ENCODE results near the gene LMBR1L.
"Not testable (repeated sequence)": the region's sequence is repeated elsewhere in the genome, so short reads cannot be mapped to it uniquely, and the experiment has no call there.

The LMBR1L gene

DNA sequence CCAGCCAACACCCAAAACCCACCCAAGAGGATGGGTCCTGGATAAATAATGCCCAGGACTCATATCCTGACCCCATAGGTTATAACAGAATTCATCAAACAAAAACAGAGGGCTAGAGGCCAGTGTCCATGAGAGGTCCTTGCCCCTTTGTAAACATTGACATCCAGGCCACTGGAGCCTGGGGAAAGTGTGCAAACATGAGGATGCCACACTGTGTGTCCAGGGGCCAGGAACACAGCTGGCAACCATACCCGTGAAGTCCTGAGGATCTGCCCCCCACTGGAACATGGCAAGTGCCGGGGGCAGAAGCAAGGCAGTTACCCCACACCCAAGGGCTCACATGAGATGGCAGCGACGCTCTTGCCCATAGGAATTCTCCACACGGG, 45.9 kb downstream of the LMBR1L start:
- DNase-seq (ENCODE audit: insufficient read length, low spot score) (no peak), FAIRE-seq (no peak)
- TF ChIP-seq TAF1 (IDR thresholded peaks at IDR 0.05; ENCODE audit: low read depth, low read length) (no peak), PAX5 (IDR thresholded peaks at IDR 0.05; ENCODE audit: insufficient read depth, low read length, severe bottlenecking) (no peak), POLR2AphosphoS5 (IDR thresholded peaks at IDR 0.05; ENCODE audit: low read depth, low read length) (no peak), SPI1 (IDR thresholded peaks at IDR 0.05; ENCODE audit: low read depth, low read length) (no peak), POLR2A (IDR thresholded peaks at IDR 0.05; ENCODE audit: low read depth, low read length) (no peak), POU2F2 (IDR thresholded peaks at IDR 0.05; ENCODE audit: low read depth, low read length) (no peak)

DNA sequence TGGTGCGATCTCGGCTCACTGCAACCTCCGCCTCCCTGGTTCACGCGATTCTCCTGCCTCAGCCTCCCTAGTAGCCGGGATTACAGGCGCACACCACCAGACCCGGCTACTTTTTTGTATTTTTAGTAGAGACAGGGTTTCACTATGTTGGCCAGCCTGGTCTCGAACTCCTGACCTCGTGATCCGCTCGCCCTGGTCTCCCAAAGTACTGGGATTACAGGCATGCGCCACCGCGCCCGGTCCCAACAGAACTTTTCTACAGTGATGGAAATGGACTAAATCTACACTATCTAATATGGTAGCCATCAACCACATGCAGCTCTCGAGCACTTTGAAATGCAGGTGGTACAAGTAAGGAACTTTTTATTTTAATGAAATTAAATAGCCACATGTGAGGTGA, 48.7 kb downstream of the LMBR1L start:
- not testable (repeated sequence) for FAIRE-seq

GRCh38 chr12:49061157-49061650, 49.4 kb downstream of the LMBR1L start:
- no peak for DNase-seq (ENCODE audit: insufficient read length, low spot score)

More for the DNA sequence above, 48.7 kb downstream of the LMBR1L start:
- DNase-seq (ENCODE audit: insufficient read length, low spot score), result not testable (repeated sequence)

DNA sequence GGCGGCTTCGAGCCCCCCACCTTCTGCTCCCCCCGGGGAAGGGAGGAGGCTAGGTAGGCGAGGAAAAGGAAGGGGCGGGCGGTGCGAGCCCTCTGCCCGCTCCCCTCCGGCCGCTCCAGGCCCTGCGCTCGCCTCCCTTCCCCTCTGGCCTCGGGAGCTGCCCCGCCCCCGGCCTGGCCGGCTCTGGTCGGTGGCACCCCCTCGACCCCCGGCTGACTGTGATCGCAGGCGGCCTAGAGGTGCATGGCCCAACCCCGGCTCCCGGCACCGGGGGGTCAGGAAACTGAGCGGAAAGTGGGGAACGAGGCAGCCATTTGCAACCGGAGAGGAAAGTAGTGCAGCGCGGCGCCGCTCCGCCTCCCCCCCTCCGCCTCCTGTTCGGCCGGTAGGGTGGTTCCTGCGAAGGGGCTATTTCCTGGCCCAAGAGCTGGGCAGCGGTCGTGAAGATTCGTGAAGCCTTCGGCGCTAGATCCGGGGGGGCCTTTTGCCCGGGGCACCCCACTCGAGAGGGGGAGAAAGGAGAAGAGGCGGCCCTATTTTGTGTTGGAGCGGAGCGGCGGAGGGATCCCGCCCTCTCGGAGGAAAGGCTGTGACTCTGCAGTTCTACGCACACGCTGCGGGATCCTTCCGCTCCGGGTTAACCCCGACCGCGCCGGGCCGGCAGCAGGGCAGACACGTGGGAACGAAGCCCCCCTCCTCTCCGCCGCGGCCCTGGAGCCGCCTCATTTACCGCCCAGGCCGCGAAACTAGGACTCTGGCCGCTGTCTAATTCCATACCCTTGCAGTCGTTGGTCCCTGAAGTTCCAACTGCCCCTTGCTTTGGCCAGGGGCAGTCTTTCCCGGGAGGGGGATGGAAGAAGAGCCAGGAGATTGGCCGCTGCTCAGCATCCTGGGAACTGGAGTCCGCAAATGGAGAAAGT, 50.1 kb downstream of the LMBR1L start, which contains the start of gene KMT2D:
Gene KMT2D, minus strand, starts transcription at position 558 of the 920 bp plus-strand sequence. CDS start 5,470 bp downstream, outside the sequence.
- DNase-seq (ENCODE audit: insufficient read length, low spot score) (peak; percentile 92), FAIRE-seq (peak; percentile 87)
- TF ChIP-seq TAF1 (IDR thresholded peaks at IDR 0.05; ENCODE audit: low read depth, low read length) (peak; percentile 67), POLR2A (IDR thresholded peaks at IDR 0.05; ENCODE audit: low read depth, low read length) (peak; percentile 84; the same call in 1 of the 2 replicates), POU2F2 (IDR thresholded peaks at IDR 0.05; ENCODE audit: low read depth, low read length) (peak; percentile 64; the same call in 1 of the 2 replicates), SPI1 (IDR thresholded peaks at IDR 0.05; ENCODE audit: low read depth, low read length) (no peak), POLR2AphosphoS5 (IDR thresholded peaks at IDR 0.05; ENCODE audit: low read depth, low read length) (peak; percentile 82), PAX5 (IDR thresholded peaks at IDR 0.05; ENCODE audit: insufficient read depth, low read length, severe bottlenecking) (no peak)

More at GRCh38 chr12:49061157-49061650, 49.4 kb downstream of the LMBR1L start:
- TF ChIP-seq PAX5 (IDR thresholded peaks at IDR 0.05; ENCODE audit: insufficient read depth, low read length, severe bottlenecking) (no peak), POLR2A (IDR thresholded peaks at IDR 0.05; ENCODE audit: low read depth, low read length) (no peak), POLR2AphosphoS5 (IDR thresholded peaks at IDR 0.05; ENCODE audit: low read depth, low read length) (no peak), SPI1 (IDR thresholded peaks at IDR 0.05; ENCODE audit: low read depth, low read length) (no peak), TAF1 (IDR thresholded peaks at IDR 0.05; ENCODE audit: low read depth, low read length) (no peak), POU2F2 (IDR thresholded peaks at IDR 0.05; ENCODE audit: low read depth, low read length) (no peak)
- peak; percentile 64 for FAIRE-seq

DNA sequence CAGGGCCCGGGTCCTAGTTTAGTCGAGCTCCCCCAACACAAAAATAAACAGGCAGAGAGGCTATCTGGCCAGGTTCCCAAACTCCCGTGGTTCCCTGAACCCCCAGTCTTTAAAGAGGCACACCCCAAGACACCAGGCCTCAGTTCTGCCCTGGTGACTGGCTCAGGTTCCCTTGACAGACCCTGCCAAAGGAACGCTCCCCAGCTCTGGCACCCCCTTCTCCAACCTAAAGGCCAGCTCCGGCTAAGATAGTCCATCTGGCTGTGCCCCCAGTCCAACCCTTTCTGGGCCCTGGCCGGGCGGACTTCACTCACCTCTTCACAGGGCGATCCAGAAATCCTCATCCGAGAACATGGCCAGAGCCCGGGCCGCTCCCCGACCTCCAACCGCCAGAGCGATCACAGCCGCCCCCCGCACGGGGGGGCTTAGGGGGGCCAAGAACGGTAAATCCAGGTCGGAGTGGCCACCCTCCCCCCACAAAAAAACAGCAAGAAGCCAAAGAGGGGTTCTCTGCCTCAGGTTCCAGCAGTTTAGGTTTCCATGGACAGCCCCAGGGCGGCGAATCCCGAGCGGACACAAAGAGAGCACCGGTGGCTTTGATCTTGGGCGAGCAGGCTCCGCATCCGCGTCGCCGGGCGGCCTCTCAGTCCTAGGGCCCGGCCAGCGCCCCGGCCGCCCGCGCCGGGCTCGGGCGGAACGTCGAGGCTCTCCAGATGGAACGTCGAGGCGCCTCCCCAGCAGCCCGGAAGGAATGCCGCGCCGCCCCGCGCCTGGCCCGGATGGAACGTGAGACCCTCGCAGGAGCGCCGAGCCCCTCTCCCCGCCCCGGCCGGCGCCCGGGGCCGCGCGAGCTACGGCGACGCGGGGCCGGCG, 51.1 kb downstream of the LMBR1L start:
- TF ChIP-seq POU2F2 (IDR thresholded peaks at IDR 0.05; ENCODE audit: low read depth, low read length), result no peak
- no peak for TF ChIP-seq POLR2A (IDR thresholded peaks at IDR 0.05; ENCODE audit: low read depth, low read length)
- no peak for TF ChIP-seq SPI1 (IDR thresholded peaks at IDR 0.05; ENCODE audit: low read depth, low read length)
- TF ChIP-seq PAX5 (IDR thresholded peaks at IDR 0.05; ENCODE audit: insufficient read depth, low read length, severe bottlenecking), result no peak
- TF ChIP-seq POLR2AphosphoS5 (IDR thresholded peaks at IDR 0.05; ENCODE audit: low read depth, low read length), result no peak
- TF ChIP-seq TAF1 (IDR thresholded peaks at IDR 0.05; ENCODE audit: low read depth, low read length), result no peak
- DNase-seq (ENCODE audit: insufficient read length, low spot score) (peak; percentile 24), FAIRE-seq (no peak)

DNA sequence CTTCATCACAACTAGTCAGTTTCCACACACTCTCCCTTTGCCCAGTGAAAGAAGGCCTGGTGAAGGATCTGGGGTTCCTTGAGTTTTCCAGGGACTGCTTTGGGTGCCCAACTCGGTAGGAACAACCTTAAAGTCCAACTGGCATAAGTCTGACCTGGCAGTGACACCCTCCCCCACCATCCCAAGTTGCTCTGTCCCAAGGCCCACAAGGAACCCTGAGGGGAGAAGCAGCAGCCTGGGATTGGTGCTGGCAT, 51.7 kb downstream of the LMBR1L start:
- TF ChIP-seq POLR2AphosphoS5 (IDR thresholded peaks at IDR 0.05; ENCODE audit: low read depth, low read length) (no peak), SPI1 (IDR thresholded peaks at IDR 0.05; ENCODE audit: low read depth, low read length) (no peak), POU2F2 (IDR thresholded peaks at IDR 0.05; ENCODE audit: low read depth, low read length) (no peak), TAF1 (IDR thresholded peaks at IDR 0.05; ENCODE audit: low read depth, low read length) (no peak), POLR2A (IDR thresholded peaks at IDR 0.05; ENCODE audit: low read depth, low read length) (no peak), PAX5 (IDR thresholded peaks at IDR 0.05; ENCODE audit: insufficient read depth, low read length, severe bottlenecking) (no peak)
- FAIRE-seq, result no peak
- DNase-seq (ENCODE audit: insufficient read length, low spot score), result no peak

- no peak for FAIRE-seq
- peak; percentile 5 for DNase-seq (ENCODE audit: insufficient read length, low spot score)
- TF ChIP-seq TAF1 (IDR thresholded peaks at IDR 0.05; ENCODE audit: low read depth, low read length) (no peak), PAX5 (IDR thresholded peaks at IDR 0.05; ENCODE audit: insufficient read depth, low read length, severe bottlenecking) (no peak)
Measured at GRCh38 chr12:49058366-49059044, 52.1 kb downstream of the LMBR1L start.

- DNase-seq (ENCODE audit: insufficient read length, low spot score) (no peak), FAIRE-seq (no peak)
- TF ChIP-seq POLR2A (IDR thresholded peaks at IDR 0.05; ENCODE audit: low read depth, low read length) (no peak), TAF1 (IDR thresholded peaks at IDR 0.05; ENCODE audit: low read depth, low read length) (no peak), POLR2AphosphoS5 (IDR thresholded peaks at IDR 0.05; ENCODE audit: low read depth, low read length) (no peak), POU2F2 (IDR thresholded peaks at IDR 0.05; ENCODE audit: low read depth, low read length) (no peak), PAX5 (IDR thresholded peaks at IDR 0.05; ENCODE audit: insufficient read depth, low read length, severe bottlenecking) (no peak), SPI1 (IDR thresholded peaks at IDR 0.05; ENCODE audit: low read depth, low read length) (no peak)
Measured at GRCh38 chr12:49057888-49058287, 52.8 kb downstream of the LMBR1L start.

Data from GM12891 (cell line).